Stimulated activated naive CD4-positive, alpha-beta T cell treated with Interleukin-2 at 50 U/mL for 16 hours (primary cell): ENCODE results near the gene HSPA1A.
"Not testable (repeated sequence)": the region's sequence is repeated elsewhere in the genome, so short reads cannot be mapped to it uniquely, and the experiment has no call there.

Experiments used
- DNase-seq: peaks from one replicate; lab custom pipeline; 2025; lab: John Stamatoyannopoulos, UW

HSPA1A gene

DNA sequence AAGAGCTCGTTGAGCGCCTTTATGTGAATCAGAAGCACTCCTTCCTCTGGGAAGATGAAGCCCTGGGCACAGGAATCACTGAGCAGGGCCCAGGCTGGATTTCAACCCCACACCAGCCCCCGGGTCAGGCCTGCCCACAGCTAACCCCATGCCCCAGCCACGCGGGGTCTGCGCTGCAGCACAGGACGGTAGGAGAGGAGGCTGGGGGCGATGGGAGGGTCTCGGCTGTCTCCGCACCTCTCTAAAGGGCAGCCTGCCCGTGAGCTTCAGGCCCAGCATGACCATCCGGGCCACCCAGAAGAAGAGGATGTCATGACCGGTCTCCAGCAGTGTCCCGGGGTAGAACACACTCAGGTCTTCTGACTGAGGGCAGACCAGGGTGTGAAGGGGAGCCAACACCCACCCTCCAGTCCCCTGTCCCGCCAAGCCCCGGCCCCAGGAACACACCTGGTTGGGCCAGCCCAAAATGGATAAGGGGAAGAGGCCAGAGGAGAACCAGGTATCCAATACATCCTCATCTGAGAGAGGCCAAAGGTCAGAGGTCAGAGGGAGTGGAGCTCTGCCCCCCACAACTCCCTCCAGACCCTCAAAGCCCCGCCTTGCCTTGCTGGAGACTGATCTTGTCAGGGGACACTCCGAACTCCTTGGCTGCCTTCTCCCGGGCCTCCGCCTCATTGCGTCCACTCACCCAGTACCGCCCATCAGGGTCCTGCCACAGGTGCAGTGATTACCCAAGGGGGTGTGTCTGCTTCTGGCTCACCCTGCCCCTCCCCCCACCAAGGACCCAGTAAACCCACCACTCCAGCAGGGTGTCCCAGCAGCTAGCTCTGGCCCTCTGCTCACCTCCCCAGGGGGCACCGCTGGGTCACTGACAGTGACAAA, 33.9 kb upstream of the HSPA1A start:
- DNase-seq, result no peak

DNA sequence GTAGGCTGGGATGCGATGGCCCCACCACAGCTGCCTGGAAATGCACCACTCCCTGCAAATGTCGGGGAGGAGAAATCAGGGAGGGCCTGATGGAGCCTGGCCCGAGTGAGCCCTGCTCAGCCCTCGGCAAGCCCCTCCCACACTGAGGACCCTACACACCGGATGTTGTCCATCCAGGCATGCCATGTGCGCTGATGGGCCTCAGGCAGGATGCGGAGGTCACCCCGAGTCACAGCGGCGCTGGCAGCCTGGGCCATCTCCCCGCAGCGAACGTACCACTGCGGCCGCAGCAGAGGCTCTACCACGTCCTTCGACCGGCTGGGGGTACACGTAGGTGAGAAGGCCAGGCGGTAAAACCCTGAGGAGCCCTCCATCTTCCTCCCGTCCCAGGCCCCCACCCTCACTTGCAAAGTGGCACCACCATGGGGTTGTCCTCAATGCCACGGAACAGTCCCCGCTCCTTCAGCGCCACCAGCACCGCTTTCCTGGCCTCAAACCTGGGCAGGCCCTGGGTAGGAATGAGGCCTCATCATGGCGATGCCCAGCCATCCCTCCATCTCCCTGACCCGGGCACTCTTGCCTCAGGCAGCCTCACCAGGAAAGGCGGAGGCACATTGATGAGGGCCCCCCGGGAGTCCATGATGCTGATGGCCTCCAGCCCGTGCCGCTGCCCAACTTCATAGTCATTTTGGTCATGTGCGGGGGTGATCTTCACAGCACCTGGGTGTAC, 33.1 kb upstream of the HSPA1A start:
- no peak for DNase-seq

DNA sequence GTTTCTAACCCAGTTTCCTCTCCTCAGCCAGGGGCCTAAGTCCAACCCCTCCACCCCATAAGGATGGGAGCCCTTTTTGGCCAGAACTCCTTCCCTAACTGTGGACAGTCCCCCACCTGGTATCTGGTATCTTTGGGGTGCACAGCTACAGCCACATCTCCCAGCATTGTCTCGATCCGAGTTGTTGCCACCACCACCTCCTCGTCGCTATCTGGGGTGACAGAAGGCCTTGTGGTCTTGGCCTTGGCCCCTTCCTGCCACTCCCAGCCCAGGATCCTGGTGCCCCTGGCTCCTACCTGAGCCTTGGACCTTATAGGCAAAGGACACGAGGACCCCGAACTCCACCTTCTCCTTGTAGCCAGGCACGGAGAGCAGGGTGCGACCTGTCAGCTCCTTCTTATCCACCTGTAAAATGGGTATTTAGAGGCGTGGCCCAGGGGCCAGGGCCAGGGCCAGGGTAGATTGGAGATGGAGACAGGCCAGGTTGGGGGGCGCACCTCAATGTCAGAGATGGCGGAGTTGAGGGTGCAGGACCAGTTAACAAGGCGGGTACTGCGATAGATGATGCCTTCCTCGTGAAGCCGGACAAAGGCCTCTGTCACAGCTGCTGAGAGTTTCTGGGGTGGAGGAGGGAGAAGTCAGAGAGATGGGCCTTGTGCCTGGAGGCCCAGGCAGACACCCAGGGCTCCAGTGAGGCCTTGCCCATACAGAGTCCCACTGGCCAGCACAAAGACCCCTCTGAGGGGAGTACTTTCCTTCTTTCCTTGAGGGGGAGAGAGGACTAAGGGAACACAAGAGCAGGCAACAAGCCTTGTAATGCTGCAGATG, 31.0 kb upstream of the HSPA1A start:
- DNase-seq, result no peak

DNA sequence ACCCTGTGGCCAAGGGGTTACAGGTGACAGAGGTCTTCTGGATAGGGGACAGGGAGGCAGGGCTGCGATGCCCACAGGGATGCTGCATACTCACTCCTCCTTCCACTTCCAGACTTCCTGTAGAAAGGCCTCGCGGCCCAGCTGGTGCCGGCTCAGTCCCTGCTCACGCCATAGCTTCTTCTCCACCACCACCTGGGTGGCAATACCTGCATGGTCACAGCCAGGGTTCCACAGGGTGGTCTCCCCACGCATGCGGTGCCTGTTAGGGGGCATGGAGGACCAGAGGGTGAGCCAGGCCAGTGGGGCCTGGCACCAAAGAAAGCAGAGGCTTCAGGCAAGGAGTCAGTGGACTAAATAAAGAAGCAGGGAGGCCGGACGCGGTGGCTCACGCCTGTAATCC, 29.9 kb upstream of the HSPA1A start:
- DNase-seq, result no peak

DNA sequence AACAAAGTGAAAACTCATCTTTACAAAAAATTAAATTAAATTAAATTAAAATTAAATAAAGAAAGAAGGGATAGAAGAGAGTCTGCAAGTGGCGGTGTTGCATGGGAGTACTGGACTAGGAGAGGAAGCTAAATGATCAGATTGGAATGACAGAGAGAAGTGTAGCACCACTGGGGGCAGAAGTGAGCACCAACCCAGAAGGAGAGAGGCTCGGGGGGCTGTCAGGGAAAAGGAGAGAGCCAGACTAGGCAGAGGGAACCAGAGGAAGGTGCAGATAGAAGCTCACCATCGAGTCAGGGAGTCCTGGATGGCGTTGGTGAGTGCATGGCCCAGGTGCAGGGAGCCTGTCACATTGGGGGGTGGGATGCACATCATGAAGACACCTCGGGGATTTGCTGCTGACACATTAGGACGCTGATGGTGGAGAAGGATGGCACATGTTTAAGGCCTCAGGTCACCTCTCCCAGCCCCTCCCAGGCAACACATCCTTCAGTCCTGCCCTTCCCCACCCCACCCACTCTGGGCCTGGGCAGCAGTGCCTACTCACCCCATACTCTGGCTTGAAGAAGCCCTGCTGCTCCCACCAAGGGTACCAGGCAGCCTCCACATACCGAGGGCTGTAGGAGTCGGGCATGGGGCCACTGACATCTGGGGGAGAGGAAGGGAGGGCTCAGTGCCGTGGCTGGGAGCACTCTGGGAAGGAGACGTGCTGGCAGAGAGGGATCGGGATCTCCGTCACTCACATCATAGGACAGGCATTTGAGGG, 23.8 kb upstream of the HSPA1A start:
- DNase-seq, result peak; percentile 14

DNA sequence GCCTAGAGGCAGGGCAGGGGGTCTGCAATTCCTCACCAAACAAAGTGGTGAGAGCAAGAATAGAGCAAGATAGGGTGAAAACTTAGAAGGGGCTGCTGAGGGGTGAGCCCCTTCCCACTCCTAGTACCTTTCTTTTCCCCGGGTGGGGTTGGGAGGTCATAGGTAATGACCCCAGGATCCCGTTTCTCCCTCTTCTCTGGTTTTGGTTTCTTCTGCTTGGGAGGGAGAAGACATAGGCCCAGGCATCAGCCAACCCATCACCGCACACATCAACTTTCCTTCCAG, 23.3 kb upstream of the HSPA1A start:
- DNase-seq, result no peak

DNA sequence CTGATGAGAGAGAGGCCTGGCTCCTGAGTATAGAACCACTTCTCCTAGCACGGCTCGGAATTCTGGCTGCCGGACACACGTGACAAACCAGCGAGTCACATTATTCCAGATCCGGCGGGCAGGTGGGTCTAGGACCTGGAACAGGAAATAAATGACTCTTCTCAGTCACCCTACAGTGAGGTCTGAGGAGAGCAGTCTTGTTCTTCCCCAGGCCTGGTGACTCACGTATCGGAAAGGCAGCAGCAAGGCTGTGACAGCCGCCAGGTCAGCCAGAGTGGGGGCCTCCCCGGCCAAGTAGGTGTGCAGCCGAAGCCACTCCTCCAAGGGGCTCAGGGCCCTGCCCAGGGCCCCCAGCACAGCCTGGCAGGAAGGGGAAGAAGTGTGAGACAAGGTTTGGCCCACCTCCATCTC, 22.6 kb upstream of the HSPA1A start:
- DNase-seq, result no peak

DNA sequence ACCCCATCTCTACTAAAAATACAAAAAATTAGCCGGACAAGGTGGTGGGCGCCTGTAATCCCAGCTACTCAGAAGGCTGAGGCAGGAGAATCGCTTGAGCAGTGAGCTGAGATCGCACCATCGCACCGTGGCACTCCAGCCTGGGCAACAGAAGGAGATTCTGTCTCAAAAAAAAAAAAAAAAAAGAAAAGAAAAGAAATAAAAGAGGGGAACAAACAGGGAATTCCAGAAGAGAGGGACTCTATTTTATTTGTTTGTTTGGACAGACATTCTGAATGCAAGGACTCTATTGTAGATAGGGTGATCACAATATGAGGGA, 21.5 kb upstream of the HSPA1A start:
- not testable (repeated sequence) for DNase-seq

DNA sequence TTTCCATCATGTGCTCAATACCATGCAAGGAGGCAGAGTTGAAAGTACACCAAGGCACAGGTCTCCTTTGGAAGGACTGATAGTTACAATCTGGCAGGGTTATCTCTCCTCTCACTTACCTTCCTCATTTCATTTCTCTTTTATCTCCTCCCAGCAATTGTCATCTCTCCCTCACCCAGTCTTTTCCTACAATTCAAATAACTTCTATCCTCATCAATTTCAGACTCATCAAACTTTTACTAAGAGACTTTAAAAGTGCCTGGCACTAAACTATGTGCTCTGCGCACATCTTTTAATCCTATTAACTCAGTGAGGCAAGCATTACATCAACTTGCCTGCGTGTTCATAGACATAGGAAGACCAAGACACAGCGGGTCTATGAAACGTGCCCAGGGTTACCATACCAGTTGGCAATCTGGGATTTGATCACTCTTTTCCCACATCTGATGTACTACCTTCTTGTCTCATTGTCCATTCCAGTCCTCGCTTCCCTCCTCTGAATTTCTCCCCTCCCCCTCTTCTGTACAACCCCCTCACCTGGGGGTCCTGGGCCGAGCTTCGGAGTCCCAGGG, 21.0 kb upstream of the HSPA1A start:
- no peak for DNase-seq

DNA sequence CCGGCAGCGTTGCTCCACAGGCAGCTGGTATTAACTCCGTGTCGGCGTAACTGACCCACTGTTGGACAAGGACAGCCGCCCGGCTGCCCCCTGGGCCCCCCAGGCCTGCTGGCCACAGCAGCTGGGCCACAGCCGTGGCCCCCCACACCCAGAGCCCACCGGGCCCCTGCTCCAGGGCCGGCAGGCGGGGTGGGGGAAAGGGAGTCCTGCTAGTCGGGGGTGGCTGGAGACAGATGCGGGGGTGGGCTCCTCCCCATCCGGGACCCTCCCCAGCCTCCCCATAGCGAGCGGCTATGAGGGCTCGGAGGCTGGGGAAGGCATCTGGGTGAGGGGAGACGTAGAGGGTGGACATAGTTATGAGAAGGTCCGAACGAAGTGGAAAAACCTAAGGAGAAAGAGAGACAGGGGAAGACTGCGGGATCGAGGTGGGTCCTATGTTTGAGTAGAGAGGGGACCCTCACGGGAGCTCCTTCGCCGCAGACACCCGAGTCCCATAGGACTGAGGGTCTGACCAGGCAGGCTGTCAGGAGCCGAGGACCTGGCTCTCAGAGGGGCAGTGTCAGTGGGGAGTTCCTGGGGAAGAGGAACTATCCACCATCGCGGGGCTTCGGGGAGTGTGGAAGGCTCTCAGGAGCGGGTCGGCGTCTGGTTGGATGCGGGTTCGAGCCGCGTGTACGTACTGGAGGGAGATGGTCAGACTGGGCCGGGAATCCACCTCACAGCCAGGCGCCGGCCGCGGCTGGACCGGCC, 20.3 kb upstream of the HSPA1A start:
- no peak for DNase-seq

DNA sequence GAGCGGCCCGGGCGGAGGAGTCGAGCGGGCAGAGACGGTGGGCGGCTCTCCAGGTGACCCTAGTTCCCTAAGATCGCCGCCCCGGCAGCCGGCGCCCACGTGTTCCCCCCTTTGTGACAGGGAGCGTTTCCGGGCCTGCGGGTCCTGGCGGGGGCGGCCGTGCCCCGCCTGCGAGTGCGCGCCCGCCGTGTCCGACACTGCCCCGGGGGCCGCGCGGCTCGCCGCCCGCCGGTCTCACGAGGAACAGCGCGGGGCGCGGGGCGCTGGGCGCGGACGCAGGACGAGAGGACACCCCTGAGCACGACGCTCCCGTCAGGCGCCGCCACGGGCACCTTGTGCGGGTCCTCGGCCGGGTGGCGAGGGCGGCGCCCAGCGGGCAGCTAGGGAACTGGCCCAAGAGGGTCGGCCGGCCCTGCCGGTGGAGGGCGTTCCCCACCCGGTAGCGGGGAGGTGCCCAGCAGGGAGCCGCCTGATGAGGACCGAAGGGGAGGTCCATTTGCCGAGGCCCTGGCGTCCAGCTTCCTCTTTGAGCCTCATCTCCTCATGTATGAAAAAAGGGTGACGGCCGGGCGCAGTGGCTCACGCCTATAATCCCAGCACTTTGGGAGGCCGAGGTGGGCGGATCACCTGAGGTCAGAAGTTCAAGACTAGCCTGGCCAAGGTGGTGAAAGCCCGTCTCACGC, 19.6 kb upstream of the HSPA1A start, which contains the start of gene VARS1:
VARS1 (minus strand) TSS at position 137 of the 683 bp plus-strand sequence. CDS start 535 bp downstream, outside the sequence.
- DNase-seq, result peak; percentile 78

DNA sequence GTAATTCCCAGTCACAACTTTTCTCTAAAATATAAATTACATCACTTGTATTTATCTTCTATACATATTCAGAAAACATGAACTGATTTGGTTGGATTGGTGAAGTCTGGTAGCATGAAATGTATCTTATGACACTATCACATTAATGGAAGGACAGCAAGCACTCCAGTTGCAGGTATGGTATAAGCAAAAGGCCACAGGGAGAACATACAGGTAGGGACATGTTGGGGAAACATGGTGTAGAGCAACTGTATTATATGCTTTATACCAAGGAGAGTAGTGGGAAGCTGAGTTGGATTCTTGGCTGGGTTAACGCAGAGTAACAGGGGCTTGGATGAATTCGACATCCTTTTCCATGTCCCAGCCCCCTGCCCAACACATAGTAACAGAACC, 18.4 kb upstream of the HSPA1A start:
- DNase-seq, result no peak

DNA sequence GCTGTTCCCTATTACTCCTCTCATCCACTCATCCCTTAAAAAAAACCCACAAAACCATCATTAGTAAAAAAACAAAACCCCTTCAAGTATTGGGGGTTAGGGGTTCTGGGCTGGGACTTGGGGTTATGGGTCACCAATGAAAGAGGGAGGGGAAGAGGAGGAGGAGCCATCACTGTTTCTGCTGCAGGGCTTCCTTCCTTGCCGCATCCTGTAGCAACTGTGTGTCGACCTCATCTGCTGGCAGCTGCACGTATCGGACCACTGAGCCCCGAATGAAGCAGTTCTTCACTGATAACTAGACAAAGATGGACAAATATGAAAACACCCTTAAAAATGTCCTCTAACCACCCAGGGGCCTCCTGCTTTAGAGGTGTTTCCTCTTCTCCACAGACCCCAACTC, 17.8 kb upstream of the HSPA1A start:
- DNase-seq, result no peak

DNA sequence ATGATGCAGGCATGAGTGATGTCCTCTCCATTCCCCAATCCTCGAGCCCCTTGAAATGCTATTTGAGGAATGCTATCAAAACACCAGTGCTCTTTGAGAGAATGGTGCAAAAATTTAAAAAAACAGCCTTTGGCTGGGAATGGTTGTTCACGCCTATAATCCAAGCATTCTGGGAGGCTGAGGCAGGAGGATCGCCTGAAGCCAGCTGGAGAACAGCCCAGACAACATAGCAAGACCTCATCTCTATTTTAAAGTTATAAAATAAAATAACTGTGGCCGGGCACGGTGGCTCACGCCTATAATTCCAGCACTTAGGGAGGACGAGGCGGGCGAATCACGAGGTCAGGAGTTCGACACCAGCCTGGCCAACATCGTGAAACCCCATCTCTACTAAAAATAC, 15.6 kb upstream of the HSPA1A start:
- no peak for DNase-seq

DNA sequence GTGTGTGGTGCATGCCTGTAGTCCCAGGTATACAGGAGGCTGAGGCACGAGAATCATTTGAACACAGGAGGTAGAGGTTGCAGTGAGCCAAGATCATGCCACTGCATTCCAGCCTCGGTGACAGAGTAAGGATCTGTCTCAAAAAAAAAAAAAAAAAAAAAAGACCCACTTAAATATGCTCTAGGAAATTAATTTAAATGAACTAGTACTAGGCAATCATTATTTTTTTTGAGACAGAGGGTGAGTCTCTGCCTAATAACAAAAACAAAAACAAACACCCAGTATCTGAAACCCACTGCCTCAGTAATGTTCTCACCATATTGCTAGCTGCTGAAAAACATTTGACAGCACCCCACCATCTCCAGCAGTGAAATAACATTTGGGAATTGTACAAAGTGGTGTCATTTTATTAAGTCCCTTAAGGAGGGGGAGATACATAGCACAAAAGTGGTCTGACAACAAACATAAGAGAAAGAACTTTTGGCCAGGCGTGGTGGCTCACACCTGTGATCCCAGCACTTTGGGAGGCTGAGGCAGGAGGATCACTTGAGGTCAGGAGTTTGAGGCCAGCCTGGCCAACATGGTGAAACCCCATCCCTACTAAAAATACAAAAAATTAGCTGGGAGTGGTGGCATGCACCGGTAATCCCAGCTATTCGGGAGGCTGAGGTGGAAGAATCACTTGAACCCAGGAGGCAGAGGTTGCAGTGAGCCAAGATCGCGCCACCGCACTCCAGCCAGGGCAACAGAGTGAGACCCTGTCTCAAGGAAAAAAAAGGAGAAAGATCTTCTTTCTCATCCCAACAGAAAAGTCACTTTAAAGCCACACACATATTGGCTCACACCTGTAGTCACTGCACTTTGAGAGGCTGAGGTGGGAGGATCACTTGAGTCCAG, 14.1 kb upstream of the HSPA1A start:
- DNase-seq, result not testable (repeated sequence)

DNA sequence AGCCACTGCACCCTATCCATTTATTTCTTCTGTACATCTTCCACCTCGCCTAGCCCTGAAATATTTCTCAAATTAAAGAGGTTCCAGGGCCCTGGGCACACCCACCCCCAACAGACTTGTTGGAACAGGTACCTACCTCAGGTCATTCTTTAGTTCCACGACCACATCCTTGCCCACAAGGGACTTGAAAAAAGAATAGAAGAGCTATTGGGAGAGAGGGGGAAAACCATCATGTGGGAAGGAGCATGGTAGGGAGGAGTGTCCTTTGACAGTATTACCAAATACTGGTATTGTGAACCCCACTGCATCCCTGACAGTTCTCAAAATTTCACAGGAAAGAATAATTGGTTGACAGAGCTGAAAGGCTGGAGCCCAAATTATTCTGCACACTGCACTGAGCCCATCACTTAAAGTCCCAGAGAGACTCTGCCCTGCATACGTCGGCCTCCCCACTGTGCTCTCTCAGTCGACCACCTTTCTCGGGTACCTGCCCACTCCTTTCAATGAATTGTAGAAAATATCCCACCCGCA, 9.3 kb upstream of the HSPA1A start:
- DNase-seq, result no peak

DNA sequence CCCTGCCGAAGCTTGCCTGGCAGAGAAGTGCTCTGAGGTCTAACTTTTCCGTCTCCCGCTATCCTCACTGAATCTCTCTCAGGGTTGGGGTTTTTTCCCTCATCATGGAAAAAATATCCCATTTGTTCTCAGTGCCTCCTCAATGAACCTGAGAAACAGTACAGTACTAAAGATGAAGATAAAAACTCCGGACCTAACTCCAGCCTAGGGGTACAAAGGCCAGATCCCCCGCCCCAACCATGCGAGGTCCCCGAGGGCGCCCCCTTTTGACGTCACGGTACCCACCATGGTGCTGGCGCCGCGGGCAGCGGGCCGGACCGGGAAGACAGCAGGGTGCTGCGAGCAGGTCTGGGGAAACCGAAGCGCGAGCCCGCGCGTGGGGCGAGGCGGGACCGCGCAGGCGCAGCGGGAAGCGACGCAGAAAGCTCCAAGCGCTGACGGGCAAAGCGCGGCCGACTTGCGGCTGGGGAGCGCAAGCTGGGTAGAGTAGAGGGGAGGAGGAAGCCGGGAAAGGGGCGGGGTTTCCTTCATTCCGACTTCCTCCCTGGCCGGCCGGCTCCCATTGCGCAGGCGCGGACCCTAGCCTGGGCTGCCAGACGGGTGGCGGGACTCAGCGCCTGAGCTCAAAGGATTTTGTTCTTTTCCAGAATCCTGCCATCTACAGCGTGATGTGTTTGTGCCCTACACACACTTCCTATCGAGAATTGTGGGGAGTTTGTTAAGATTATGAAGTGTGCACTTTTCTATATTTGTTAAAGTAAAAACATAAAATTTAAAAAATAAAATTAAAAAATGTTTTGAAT, 8.7 kb upstream of the HSPA1A start, which contains the start of gene LSM2:
LSM2 (minus strand) TSS at position 497 of the 803 bp plus-strand sequence; CDS start at position 288, 209 bp downstream.
- DNase-seq, result peak; percentile 96

DNA sequence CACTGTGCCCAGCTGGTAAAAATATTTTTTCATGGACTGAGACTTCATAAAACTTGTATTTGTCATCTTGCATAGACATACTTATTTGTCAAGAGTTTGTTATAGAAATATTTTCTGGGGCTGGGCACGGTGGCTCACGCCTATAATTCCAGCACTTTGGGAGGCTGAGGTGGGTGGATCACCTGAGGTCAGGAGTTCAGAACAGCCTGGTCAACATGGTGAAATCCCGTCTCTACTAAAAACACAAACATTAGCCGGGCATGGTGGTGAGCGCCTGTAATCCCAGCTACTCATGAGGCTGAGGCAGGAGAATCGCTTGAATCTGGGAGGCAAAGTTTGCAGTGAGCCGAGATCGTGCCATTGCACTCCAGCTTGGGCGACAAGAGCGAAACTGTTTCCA, 6.7 kb upstream of the HSPA1A start:
- DNase-seq, result not testable (repeated sequence)
